GM12872 (cell line): Measurements from ENCODE around the gene CSAD.

Experiments used
- CTCF ChIP-seq: IDR thresholded peaks from 3 replicates; pipeline ENCODE4 v1.5.1; 2011; ENCODE audit warnings: low read depth, mild to moderate bottlenecking, low read length, moderate library complexity; ENCODE audit not compliant: insufficient read depth

CSAD gene

GRCh38 chr12:53220694-53221202 is 40.0 kb upstream of the CSAD start:
- TF ChIP-seq CTCF = no peak

- TF ChIP-seq CTCF = no peak
These were observed 39.4 kb upstream of the CSAD start for GRCh38 chr12:53219956-53220693.

GRCh38 chr12:53219292-53219955 is 38.7 kb upstream of the CSAD start:
- TF ChIP-seq CTCF = no peak

DNA sequence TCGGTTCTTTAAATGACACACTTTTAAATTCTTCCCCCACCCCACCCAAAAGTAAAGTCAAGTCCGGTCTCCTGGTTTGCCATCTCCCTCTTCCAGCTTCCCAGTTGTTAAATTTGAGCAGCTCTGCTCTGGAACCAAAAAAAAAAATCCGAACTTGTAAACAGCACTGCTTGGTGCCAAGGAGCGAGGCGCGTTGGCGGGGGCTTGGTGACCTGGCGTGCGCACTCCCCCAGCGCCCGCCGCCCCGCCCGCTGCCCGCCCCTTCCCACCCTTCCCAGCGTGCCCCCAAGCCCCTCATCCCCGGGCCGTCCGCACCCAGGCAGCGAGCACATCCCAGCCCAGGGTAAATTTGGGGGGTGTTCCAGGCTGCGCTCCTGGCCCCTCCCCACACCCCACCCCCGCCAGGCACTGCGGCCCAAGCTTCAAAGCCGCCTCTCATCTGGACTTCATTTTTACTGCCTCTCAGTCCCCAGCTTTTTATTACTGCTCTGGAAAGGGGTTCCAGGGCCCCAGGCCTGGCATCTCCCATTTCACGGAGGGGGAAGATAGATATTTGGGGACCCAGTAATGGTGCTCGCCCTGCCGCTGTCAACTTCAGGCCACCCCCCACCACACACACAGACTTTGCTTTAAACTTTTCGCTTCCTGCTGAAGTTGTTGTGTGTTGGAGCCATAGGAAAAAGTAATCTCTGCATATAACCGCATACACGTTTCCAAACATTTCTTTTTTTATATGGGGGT is 38.0 kb upstream of the CSAD start:
- no peak for TF ChIP-seq CTCF

DNA sequence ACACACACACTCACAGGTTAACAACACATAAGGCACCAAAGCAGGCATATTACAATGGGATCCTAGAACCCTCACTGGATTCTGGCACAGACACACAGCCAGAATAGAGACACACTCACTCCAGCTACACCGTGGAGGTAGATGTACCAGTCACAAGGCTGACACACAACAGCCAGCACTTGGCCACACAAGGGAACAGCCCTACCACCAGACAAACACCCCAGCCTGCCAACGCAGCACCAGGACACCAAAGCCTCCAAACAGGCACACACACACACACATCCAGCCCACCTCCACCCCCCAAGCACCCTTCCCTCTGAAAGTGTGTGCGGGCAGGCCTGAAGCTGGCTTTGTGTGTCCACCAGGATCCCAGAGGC is 37.2 kb upstream of the CSAD start:
- TF ChIP-seq CTCF = no peak

- TF ChIP-seq CTCF = no peak
These were observed 36.6 kb upstream of the CSAD start for GRCh38 chr12:53217051-53217930.
